Stimulated activated effector memory CD8-positive, alpha-beta T cell treated with anti-CD3 and anti-CD28 coated beads, Interleukin-12 subunit alpha, Interleukin-12 subunit beta, amount 100 ng/mL, for 72 hours (primary cell): Measurements from ENCODE around the gene RUFY1.
A peak's percentile ranks its signal among the peaks of the same experiment; 100 is the strongest.

Experiments used
- ATAC-seq: fragments of 150-1000 bp; cut with Tn5 transposase; 2 replicates; pipeline ENCODE4 v1.10.0; 2021
- DNase-seq, 2 donors: peaks; one replicate each; pipeline ENCODE4 v3.0.0; 2021 to 2022; ENCODE audit warnings: low spot score in 2 of 2
- H3K27ac Mint-ChIP-seq: one replicate; pipeline ENCODE4 v1.8.0; 2022; ENCODE audit warnings: mild to moderate bottlenecking, mixed read lengths
- H3K36me3 Mint-ChIP-seq: one replicate; pipeline ENCODE4 v1.8.0; 2022; ENCODE audit warnings: mild to moderate bottlenecking, mixed read lengths
- H3K4me1 Mint-ChIP-seq: one replicate; pipeline ENCODE4 v1.8.0; 2022; ENCODE audit warnings: mixed read lengths
- H3K4me3 Mint-ChIP-seq: one replicate; pipeline ENCODE4 v1.8.0; 2022; ENCODE audit warnings: mild to moderate bottlenecking, mixed read lengths
- H3K9me3 Mint-ChIP-seq: one replicate; pipeline ENCODE4 v1.8.0; 2022; ENCODE audit warnings: mixed read lengths

Gene RUFY1

GRCh38 chr5:179606910-179607159 lies 56.5 kb downstream of the RUFY1 start:
- H3K4me3 Mint-ChIP-seq: no peak overlapping the region
- H3K27ac Mint-ChIP-seq: peak overlapping the region; percentile 74
- DNase-seq: no peak
- peaks cover 86% of the 10 kb centered on the region for H3K36me3 Mint-ChIP-seq
- peaks cover 40% of the 10 kb centered on the region for H3K4me1 Mint-ChIP-seq
- no peaks in the 10 kb centered on the region for H3K9me3 Mint-ChIP-seq
- no peak for ATAC-seq

- ATAC-seq: peak; percentile 3
- Mint-ChIP-seq H3K9me3 (no peaks in the 10 kb centered on the region), H3K36me3 (peaks cover 86% of the 10 kb centered on the region)
These were observed 57.0 kb downstream of the RUFY1 start for GRCh38 chr5:179607160-179607931.

DNA sequence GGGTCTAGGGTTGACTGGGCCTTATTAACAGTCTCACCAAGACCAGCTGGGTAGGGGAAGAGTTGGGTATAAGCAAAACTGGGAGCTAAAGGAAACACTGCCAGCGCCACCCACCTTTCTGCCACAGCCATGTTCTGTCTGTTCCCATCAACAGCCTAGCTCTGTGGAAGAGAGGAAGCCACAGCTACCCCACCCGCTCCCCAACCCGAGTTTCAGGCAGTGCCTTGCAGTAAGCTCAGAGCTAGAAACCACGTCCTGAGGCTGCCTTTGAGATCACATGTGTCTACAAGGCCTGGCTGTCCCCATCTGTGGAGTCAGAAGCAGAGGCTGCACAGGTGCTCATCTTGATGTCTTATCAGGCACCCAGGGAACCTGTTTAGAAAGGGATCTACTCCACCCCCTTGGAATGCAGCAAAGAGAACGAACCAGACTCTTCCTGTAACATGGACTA lies 57.8 kb downstream of the RUFY1 start:
- ATAC-seq: peak; percentile 71
- H3K4me3 Mint-ChIP-seq: no peak overlapping the region
- DNase-seq: no peak
- H3K9me3 Mint-ChIP-seq: no peaks in the 10 kb centered on the region
- H3K36me3 Mint-ChIP-seq: peaks cover 89% of the 10 kb centered on the region
- H3K4me1 Mint-ChIP-seq: peaks cover 49% of the 10 kb centered on the region
- peak overlapping the region; percentile 74 for H3K27ac Mint-ChIP-seq

More at GRCh38 chr5:179607160-179607931, 57.0 kb downstream of the RUFY1 start:
- H3K27ac Mint-ChIP-seq: peak overlapping the region; percentile 74
- peaks cover 43% of the 10 kb centered on the region for H3K4me1 Mint-ChIP-seq
- no peak for DNase-seq
- no peak overlapping the region for H3K4me3 Mint-ChIP-seq

- no peaks in the 10 kb centered on the region for H3K9me3 Mint-ChIP-seq
- H3K4me1 Mint-ChIP-seq: peaks cover 58% of the 10 kb centered on the region
These were observed 59.4 kb downstream of the RUFY1 start for GRCh38 chr5:179609834-179610108.

GRCh38 chr5:179610109-179610902 lies 60.0 kb downstream of the RUFY1 start:
- Mint-ChIP-seq H3K27ac (peak overlapping the region; percentile 61), H3K4me1 (peaks cover 58% of the 10 kb centered on the region)
- ATAC-seq: no peak

More at GRCh38 chr5:179609834-179610108, 59.4 kb downstream of the RUFY1 start:
- ATAC-seq: no peak
- Mint-ChIP-seq H3K27ac (peak overlapping the region; percentile 61), H3K4me3 (no peak overlapping the region), H3K36me3 (peaks cover 90% of the 10 kb centered on the region)
- no peak for DNase-seq

GRCh38 chr5:179610903-179611265 lies 60.5 kb downstream of the RUFY1 start:
- DNase-seq: no peak
- Mint-ChIP-seq H3K4me1 (peaks cover 62% of the 10 kb centered on the region), H3K27ac (peak overlapping the region; percentile 61), H3K4me3 (no peak overlapping the region), H3K9me3 (no peaks in the 10 kb centered on the region), H3K36me3 (peaks cover 90% of the 10 kb centered on the region)
- no peak for ATAC-seq

More at GRCh38 chr5:179610109-179610902, 60.0 kb downstream of the RUFY1 start:
- Mint-ChIP-seq H3K36me3 (peaks cover 90% of the 10 kb centered on the region), H3K9me3 (no peaks in the 10 kb centered on the region), H3K4me3 (no peak overlapping the region)
- no peak for DNase-seq

- DNase-seq (no peak), ATAC-seq (no peak)
- H3K27ac Mint-ChIP-seq: peak overlapping the region; percentile 78
- H3K9me3 Mint-ChIP-seq: no peaks in the 10 kb centered on the region
- peaks cover 71% of the 10 kb centered on the region for H3K4me1 Mint-ChIP-seq
- peaks cover 100% of the 10 kb centered on the region for H3K36me3 Mint-ChIP-seq
- H3K4me3 Mint-ChIP-seq: no peak overlapping the region
These were observed 62.5 kb downstream of the RUFY1 start for GRCh38 chr5:179612577-179613459.

DNA sequence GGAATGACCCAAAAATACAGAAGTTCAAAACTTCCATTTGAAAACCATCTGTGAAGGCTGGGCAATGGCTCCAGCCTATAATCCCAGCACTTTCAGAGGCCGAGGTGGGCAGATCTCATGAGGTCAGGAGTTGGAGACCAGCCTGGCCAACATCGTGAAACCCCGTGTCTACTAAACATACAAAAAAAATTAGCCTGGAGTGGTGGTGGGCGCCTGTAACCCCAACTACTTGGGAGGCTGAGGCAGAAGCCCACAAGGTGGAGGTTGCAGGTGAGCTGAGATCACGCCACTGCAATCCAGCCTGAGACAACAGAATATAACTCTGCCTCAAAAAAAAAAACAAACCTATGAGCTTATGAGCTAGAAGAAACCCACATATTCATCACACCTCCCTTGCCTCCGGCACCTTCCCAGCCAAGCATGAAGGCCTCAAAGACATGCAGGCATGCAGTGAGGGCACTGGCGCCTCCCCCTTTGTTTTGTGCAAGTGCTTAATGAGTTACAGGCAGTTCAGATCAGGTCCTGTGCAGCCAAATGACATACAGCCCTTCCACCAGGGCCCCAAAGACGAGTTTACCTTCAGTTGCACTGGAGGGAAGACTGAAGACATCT lies 63.2 kb downstream of the RUFY1 start:
- DNase-seq (no peak), ATAC-seq (peak; percentile 27)
- Mint-ChIP-seq H3K36me3 (peaks cover 100% of the 10 kb centered on the region), H3K27ac (peak overlapping the region; percentile 78), H3K4me1 (peaks cover 69% of the 10 kb centered on the region), H3K9me3 (no peaks in the 10 kb centered on the region), H3K4me3 (no peak overlapping the region)

DNA sequence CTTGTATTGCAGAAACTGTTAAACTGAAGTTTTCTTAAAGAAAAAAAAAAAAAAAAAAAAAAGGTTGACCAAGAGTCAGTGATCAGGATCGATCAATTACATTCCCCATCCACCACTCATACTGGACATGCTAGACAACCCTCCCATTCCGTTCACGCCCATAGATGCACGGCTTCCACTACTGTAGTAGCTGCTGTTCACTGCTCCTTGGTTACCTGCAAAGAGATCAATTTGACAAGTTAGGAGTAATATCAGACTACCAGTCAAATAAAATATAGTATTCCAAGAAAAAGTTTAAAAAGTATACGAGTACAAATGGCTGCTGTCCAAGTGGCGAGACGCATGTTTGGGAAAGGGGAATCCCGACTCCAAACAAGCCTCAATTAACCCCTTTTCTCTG lies 64.4 kb downstream of the RUFY1 start:
- DNase-seq (no peak), ATAC-seq (no peak)
- Mint-ChIP-seq H3K4me3 (no peak overlapping the region), H3K4me1 (peaks cover 69% of the 10 kb centered on the region), H3K9me3 (no peaks in the 10 kb centered on the region), H3K27ac (peak overlapping the region; percentile 81), H3K36me3 (peaks cover 100% of the 10 kb centered on the region)

GRCh38 chr5:179615203-179615602 lies 64.8 kb downstream of the RUFY1 start:
- DNase-seq: no peak
- no peak for ATAC-seq
- H3K36me3 Mint-ChIP-seq: peaks cover 100% of the 10 kb centered on the region
- no peaks in the 10 kb centered on the region for H3K9me3 Mint-ChIP-seq
- H3K27ac Mint-ChIP-seq: peak overlapping the region; percentile 81
- peaks cover 69% of the 10 kb centered on the region for H3K4me1 Mint-ChIP-seq
- no peak overlapping the region for H3K4me3 Mint-ChIP-seq

- DNase-seq: no peak
- Mint-ChIP-seq H3K9me3 (no peaks in the 10 kb centered on the region), H3K27ac (peak overlapping the region; percentile 84), H3K4me3 (no peak overlapping the region), H3K4me1 (peaks cover 69% of the 10 kb centered on the region), H3K36me3 (peaks cover 100% of the 10 kb centered on the region)
- ATAC-seq: no peak
These were observed 65.7 kb downstream of the RUFY1 start for GRCh38 chr5:179616002-179616594.

DNA sequence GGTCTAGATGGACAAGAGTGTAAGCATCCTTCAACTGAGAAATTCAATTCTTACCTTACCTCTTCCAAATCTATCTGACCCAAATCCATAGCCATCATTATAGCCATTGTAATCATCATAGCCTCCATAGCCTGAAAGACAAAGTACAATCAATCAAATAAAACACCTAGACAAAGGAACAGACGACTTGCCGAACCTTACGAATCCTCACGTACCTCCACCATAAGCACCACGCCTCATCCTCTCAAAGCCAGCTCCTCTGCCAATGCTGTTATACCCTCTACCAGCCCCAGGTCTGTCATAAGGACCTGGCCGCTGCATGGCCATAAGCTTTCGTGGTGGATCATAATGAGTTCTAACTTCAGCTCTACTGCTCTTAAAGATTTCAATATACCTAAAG lies 67.6 kb downstream of the RUFY1 start:
- Mint-ChIP-seq H3K36me3 (peaks cover 100% of the 10 kb centered on the region), H3K4me1 (peaks cover 75% of the 10 kb centered on the region), H3K4me3 (peak overlapping the region; percentile 96), H3K9me3 (no peaks in the 10 kb centered on the region), H3K27ac (peak overlapping the region; percentile 84)
- ATAC-seq (no peak), DNase-seq (no peak)

DNA sequence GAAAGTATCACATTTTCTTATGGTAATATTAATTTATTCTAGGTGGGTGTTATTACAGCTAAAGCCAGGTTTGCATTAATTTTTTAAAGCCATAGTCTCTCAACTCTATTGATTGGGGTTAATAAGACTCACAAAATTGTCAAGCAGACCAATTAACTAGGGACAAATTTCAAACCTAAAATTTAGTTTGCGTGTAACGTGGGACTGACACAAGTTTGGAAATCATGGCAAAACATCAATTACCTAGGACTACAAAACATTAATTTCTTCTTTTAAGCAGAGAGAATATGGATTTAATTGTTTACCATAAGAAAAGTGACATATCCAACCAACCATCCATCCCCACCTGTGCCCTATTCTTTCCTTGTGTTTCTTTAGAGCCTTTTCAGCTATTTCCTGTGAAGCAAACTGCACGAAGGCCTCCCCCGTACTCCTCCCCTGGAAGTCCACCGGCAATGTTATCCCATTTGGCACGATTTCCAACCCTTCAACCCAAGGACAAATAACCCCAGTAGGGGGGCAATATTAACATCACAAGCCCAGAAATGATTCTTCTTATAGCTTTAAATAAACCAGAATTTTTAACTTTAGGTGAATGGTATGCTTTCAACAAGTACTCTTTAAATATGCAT lies 68.7 kb downstream of the RUFY1 start:
- ATAC-seq: no peak
- peaks cover 75% of the 10 kb centered on the region for H3K4me1 Mint-ChIP-seq
- H3K27ac Mint-ChIP-seq: peak overlapping the region; percentile 100
- H3K4me3 Mint-ChIP-seq: peak overlapping the region; percentile 96
- H3K36me3 Mint-ChIP-seq: peaks cover 100% of the 10 kb centered on the region
- DNase-seq: no peak
- no peaks in the 10 kb centered on the region for H3K9me3 Mint-ChIP-seq

DNA sequence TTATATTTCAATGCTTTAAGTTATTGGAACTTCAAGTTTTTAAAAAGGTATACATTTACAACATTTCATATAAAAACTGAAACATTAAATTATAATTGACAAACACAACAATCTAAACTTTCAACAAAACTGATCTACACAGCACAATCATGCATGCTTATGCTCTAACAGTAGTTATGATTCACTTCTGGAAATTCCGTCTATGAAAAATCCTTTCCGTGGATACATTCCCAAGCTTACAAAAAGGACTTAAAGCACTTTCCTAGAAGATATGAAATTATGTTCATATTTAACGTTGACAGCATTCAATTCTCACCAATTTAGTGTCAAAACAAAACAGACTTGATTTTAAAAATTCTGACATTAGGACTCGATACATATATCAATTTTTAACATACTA lies 69.4 kb downstream of the RUFY1 start:
- DNase-seq: no peak
- no peaks in the 10 kb centered on the region for H3K9me3 Mint-ChIP-seq
- H3K4me3 Mint-ChIP-seq: peak overlapping the region; percentile 96
- peaks cover 81% of the 10 kb centered on the region for H3K4me1 Mint-ChIP-seq
- no peak for ATAC-seq
- H3K36me3 Mint-ChIP-seq: peaks cover 100% of the 10 kb centered on the region
- peak overlapping the region; percentile 100 for H3K27ac Mint-ChIP-seq
